ENCODE data around the gene GABBR2. TPM values are rescaled to one million over a fixed set of nuclear protein-coding genes. Genes with fewer than 3 reads are reported as not detected.

Gene GABBR2
- total RNA-seq, 2 experiments from 2014 or later: not detected

GRCh38 chr9:98597236-98597771 lies 111.4 kb downstream of the GABBR2 start:
- Mint-ChIP-seq H3K4me3 (no peak overlapping the region), H3K27me3 (peaks cover 9% of the 10 kb centered on the region), H3K4me1 (ENCODE audit: low read depth) (no peaks in the 10 kb centered on the region), H3K36me3 (ENCODE audit: low read depth) (no peaks in the 10 kb centered on the region), H3K27ac (no peak overlapping the region), H3K9me3 (no peaks in the 10 kb centered on the region)
- ChIA-PET CTCF (no interaction called here), POLR2A (no interaction called here)
- no peak for TF ChIP-seq CTCF (IDR thresholded peaks at IDR 0.05)
- no peak for DNase-seq
- Histone ChIP-seq H3K4me1 (ENCODE audit: insufficient read depth, low read length) (no peaks in the 10 kb centered on the region), H3K27ac (ENCODE audit: low read depth in 1 of 2, low read length in 2 of 2) (no peak overlapping the region), H3K9me3 (ENCODE audit: control insufficient read depth in 1 of 2, insufficient read depth in 1 of 2, low read length in 2 of 2) (no peaks in the 10 kb centered on the region), H3K27me3 (ENCODE audit: control insufficient read depth in 1 of 2, insufficient read depth in 2 of 2, low read length in 2 of 2) (no peaks in the 10 kb centered on the region), H3K36me3 (ENCODE audit: insufficient read depth, low read length) (no peaks in the 10 kb centered on the region), H3K4me3 (ENCODE audit: low read length) (no peak overlapping the region)
- intact Hi-C loops (cut with DNase I, micrococcal nuclease): no loop called here
- ATAC-seq (ENCODE audit: poor library complexity): no peak

GRCh38 chr9:98596486-98596885 lies 112.2 kb downstream of the GABBR2 start:
- no peaks in the 10 kb centered on the region for H3K27me3 ChIP-seq (ENCODE audit: control insufficient read depth in 1 of 2, insufficient read depth in 2 of 2, low read length in 2 of 2)
- no peak overlapping the region for H3K4me3 Mint-ChIP-seq
- peaks cover 9% of the 10 kb centered on the region for H3K27me3 Mint-ChIP-seq
- no peaks in the 10 kb centered on the region for H3K4me1 ChIP-seq (ENCODE audit: insufficient read depth, low read length)
- DNase-seq (no peak), ATAC-seq (ENCODE audit: poor library complexity) (no peak)
- H3K36me3 Mint-ChIP-seq (ENCODE audit: low read depth): no peaks in the 10 kb centered on the region
- no peaks in the 10 kb centered on the region for H3K4me1 Mint-ChIP-seq (ENCODE audit: low read depth)
- no peak overlapping the region for H3K27ac Mint-ChIP-seq
- intact Hi-C loops (cut with DNase I, micrococcal nuclease): no loop called here
- ChIA-PET POLR2A (no interaction called here), CTCF (no interaction called here)
- no peak overlapping the region for H3K4me3 ChIP-seq (ENCODE audit: low read length)
- no peaks in the 10 kb centered on the region for H3K9me3 Mint-ChIP-seq
- no peak overlapping the region for H3K27ac ChIP-seq (ENCODE audit: low read depth in 1 of 2, low read length in 2 of 2)
- TF ChIP-seq CTCF (IDR thresholded peaks at IDR 0.05): no peak
- H3K36me3 ChIP-seq (ENCODE audit: insufficient read depth, low read length): no peaks in the 10 kb centered on the region
- H3K9me3 ChIP-seq (ENCODE audit: control insufficient read depth in 1 of 2, insufficient read depth in 1 of 2, low read length in 2 of 2): no peaks in the 10 kb centered on the region

GRCh38 chr9:98594546-98595160 lies 114.1 kb downstream of the GABBR2 start:
- H3K4me1 ChIP-seq (ENCODE audit: insufficient read depth, low read length): no peaks in the 10 kb centered on the region
- H3K27me3 ChIP-seq (ENCODE audit: control insufficient read depth in 1 of 2, insufficient read depth in 2 of 2, low read length in 2 of 2): no peaks in the 10 kb centered on the region
- Mint-ChIP-seq H3K27ac (no peak overlapping the region), H3K36me3 (ENCODE audit: low read depth) (no peaks in the 10 kb centered on the region), H3K9me3 (no peaks in the 10 kb centered on the region), H3K27me3 (peaks cover 14% of the 10 kb centered on the region), H3K4me3 (no peak overlapping the region), H3K4me1 (ENCODE audit: low read depth) (no peaks in the 10 kb centered on the region)
- no peak overlapping the region for H3K27ac ChIP-seq (ENCODE audit: low read depth in 1 of 2, low read length in 2 of 2)
- no peak for TF ChIP-seq CTCF (IDR thresholded peaks at IDR 0.05)
- CTCF ChIA-PET: no interaction called here
- no peaks in the 10 kb centered on the region for H3K9me3 ChIP-seq (ENCODE audit: control insufficient read depth in 1 of 2, insufficient read depth in 1 of 2, low read length in 2 of 2)
- no peaks in the 10 kb centered on the region for H3K36me3 ChIP-seq (ENCODE audit: insufficient read depth, low read length)
- POLR2A ChIA-PET: no interaction called here
- no peak for DNase-seq
- intact Hi-C loops (cut with DNase I, micrococcal nuclease): no loop called here
- no peak overlapping the region for H3K4me3 ChIP-seq (ENCODE audit: low read length)
- no peak for ATAC-seq (ENCODE audit: poor library complexity)

Measured in CD4-positive, alpha-beta T cell (primary cell).